GM23338 (cell line): Measurements from ENCODE around the gene CWC27. TPM values are rescaled to one million over a fixed set of nuclear protein-coding genes. Genes with fewer than 3 reads are reported as not detected.

Source experiments
- ATAC-seq: fragments of 200-7000 bp; cut with Tn5 transposase; 3 replicates; pipeline ENCODE4 v1.9.1; 2020
- DNase-seq: peaks from one replicate; pipeline ENCODE4 v3.0.0-alpha.2; 2015; ENCODE audit warnings: low spot score
- H2AFZ ChIP-seq: fragments of 200-600 bp; sonication (generic); 2 replicates; pipeline ENCODE4 v1.8.0; 2016; ENCODE audit warnings: antibody characterized with exemption, mild to moderate bottlenecking, moderate library complexity
- H3F3A ChIP-seq: fragments of 200-600 bp; sonication (generic); replicated peaks from 2 replicates; pipeline ENCODE4 v1.8.0; 2017; ENCODE audit warnings: antibody characterized with exemption, mixed run types, low read depth
- H3K27ac ChIP-seq: fragments of 200-600 bp; sonication (generic); 2 replicates; pipeline ENCODE4 v1.6.1; 2016; ENCODE audit warnings: low read depth
- H3K27me3 ChIP-seq: fragments of 200-600 bp; sonication (generic); 2 replicates; pipeline ENCODE4 v1.8.0; 2016; ENCODE audit warnings: mild to moderate bottlenecking, mixed run types, moderate library complexity; ENCODE audit not compliant: insufficient read depth
- H3K36me3 ChIP-seq: fragments of 200-600 bp; sonication (generic); 2 replicates; pipeline ENCODE4 v1.8.0; 2016; ENCODE audit warnings: mild to moderate bottlenecking; ENCODE audit not compliant: insufficient read depth
- H3K4me1 ChIP-seq: fragments of 200-600 bp; sonication (generic); 2 replicates; pipeline ENCODE4 v1.8.0; 2016; ENCODE audit warnings: mild to moderate bottlenecking, moderate library complexity; ENCODE audit not compliant: insufficient read depth
- H3K4me2 ChIP-seq: fragments of 200-600 bp; sonication (generic); 2 replicates; pipeline ENCODE4 v1.7.1; 2017; ENCODE audit warnings: mixed run types
- H3K4me3 ChIP-seq: fragments of 200-600 bp; sonication (generic); 2 replicates; pipeline ENCODE4 v1.6.1; 2016; ENCODE audit warnings: mixed run types
- H3K79me2 ChIP-seq: fragments of 200-600 bp; sonication (generic); replicated peaks from 2 replicates; pipeline ENCODE4 v1.8.0; 2017; ENCODE audit warnings: mild to moderate bottlenecking; ENCODE audit not compliant: insufficient read depth
- H3K9me2 ChIP-seq: fragments of 200-600 bp; sonication (generic); 2 replicates; pipeline ENCODE4 v1.8.0; 2017; ENCODE audit not compliant: insufficient read depth
- H4K20me1 ChIP-seq: fragments of 200-600 bp; sonication (generic); replicated peaks from 2 replicates; pipeline ENCODE4 v1.8.0; 2017; ENCODE audit warnings: mild to moderate bottlenecking; ENCODE audit not compliant: insufficient read depth
- H3K27ac Mint-ChIP-seq: 2 replicates; pipeline ENCODE4 v1.8.0; 2020; ENCODE audit warnings: inconsistent platforms, mild to moderate bottlenecking, moderate library complexity, mixed read lengths
- H3K27me3 Mint-ChIP-seq: 3 replicates; pipeline ENCODE4 v1.8.0; 2022; ENCODE audit warnings: low read depth, mild to moderate bottlenecking, moderate library complexity, mixed read lengths, inconsistent platforms; ENCODE audit not compliant: insufficient read depth, poor library complexity
- H3K36me3 Mint-ChIP-seq: 3 replicates; pipeline ENCODE4 v1.8.0; 2021; ENCODE audit warnings: low read depth, mild to moderate bottlenecking, inconsistent platforms, moderate library complexity, mixed read lengths
- H3K4me1 Mint-ChIP-seq: 3 replicates; pipeline ENCODE4 v1.8.0; 2020; ENCODE audit warnings: mild to moderate bottlenecking, inconsistent platforms, mixed read lengths
- H3K4me3 Mint-ChIP-seq: 3 replicates; pipeline ENCODE4 v1.8.0; 2021; ENCODE audit warnings: moderate library complexity, mild to moderate bottlenecking, inconsistent platforms, mixed read lengths
- H3K9me3 Mint-ChIP-seq: 3 replicates; pipeline ENCODE4 v1.8.0; 2020; ENCODE audit warnings: moderate library complexity, mild to moderate bottlenecking, inconsistent platforms, mixed read lengths
- CREB1 ChIP-seq: fragments of 250-450 bp; sonication (Bioruptor Pico); IDR thresholded peaks from 2 replicates; pipeline ENCODE4 v1.5.0; 2020; ENCODE audit warnings: low read depth, mild to moderate bottlenecking, moderate library complexity
- CTCF ChIP-seq, 2 experiments: fragments of 200-600 bp in 1 of 2; sonication (generic) in 1 of 2; conservative IDR thresholded peaks; 2 replicates each; pipeline versions ENCODE4 v1.5.1 to v1.6.1; 2016 to 2017; ENCODE audit warnings: antibody characterized with exemption in 2 of 2, low read depth in 2 of 2, mild to moderate bottlenecking in 2 of 2, moderate library complexity in 1 of 2
- ETS1 ChIP-seq: IDR thresholded peaks from 2 replicates; pipeline ENCODE4 v1.6.1; 2016; ENCODE audit warnings: antibody characterized with exemption
- EZH2 ChIP-seq: fragments of 200-600 bp; sonication (generic); IDR thresholded peaks from one replicate; pipeline ENCODE4 v1.8.0; 2017; ENCODE audit warnings: antibody characterized with exemption, mild to moderate bottlenecking, low read depth; ENCODE audit not compliant: unreplicated experiment
- EZH2phosphoT487 ChIP-seq: fragments of 200-600 bp; sonication (generic); IDR thresholded peaks from one replicate; pipeline ENCODE4 v1.8.1; 2018; ENCODE audit warnings: antibody characterized with exemption; ENCODE audit not compliant: unreplicated experiment
- JUNB ChIP-seq: IDR thresholded peaks from one replicate; pipeline ENCODE4 v1.6.1; 2016; ENCODE audit warnings: antibody characterized with exemption; ENCODE audit not compliant: unreplicated experiment
- NANOG ChIP-seq: IDR thresholded peaks from 2 replicates; pipeline ENCODE4 v1.6.1; 2016; ENCODE audit warnings: antibody characterized with exemption, borderline replicate concordance
- POLR2AphosphoS5 ChIP-seq: IDR thresholded peaks from 2 replicates; pipeline ENCODE4 v1.6.1; 2016; ENCODE audit warnings: antibody characterized with exemption, low read depth
- STAT1 ChIP-seq: IDR thresholded peaks from one replicate; pipeline ENCODE4 v1.6.1; 2016; ENCODE audit warnings: antibody characterized with exemption; ENCODE audit not compliant: unreplicated experiment
- ZNF114 ChIP-seq: fragments of 250-450 bp; sonication (Bioruptor Pico); IDR thresholded peaks from 2 replicates; pipeline ENCODE4 v1.5.0; 2020; ENCODE audit warnings: mild to moderate bottlenecking, moderate library complexity
- ZNF331 ChIP-seq: fragments of 250-450 bp; sonication (Bioruptor Pico); IDR thresholded peaks from 2 replicates; pipeline ENCODE4 v1.5.0; 2020; ENCODE audit warnings: low read depth, mild to moderate bottlenecking, moderate library complexity
- polyA plus RNA-seq: library from polyadenylated mRNA; unstranded; fragments of >200 nt; fragmentation: Nextera tagmentation; extraction: Ambion mirVana; gene quantifications from 2 replicates; pipeline ENCODE4 v1.2.1, GENCODE V29; 2016
- total RNA-seq: library from RNA; depleted of rRNA; stranded (reverse); fragments of >200 nt; shearing (Covaris generic); gene quantifications from 2 replicates; pipeline ENCODE4 v1.2.3, GENCODE V29; 2014
- TF ChIP-seq, protein P1 (sequence below): fragments of 250-450 bp; sonication (Bioruptor Pico); IDR thresholded peaks from 2 replicates; pipeline ENCODE4 v1.5.0; 2020; ENCODE audit warnings: mild to moderate bottlenecking, moderate library complexity
- TF ChIP-seq, protein P2 (sequence below): IDR thresholded peaks from one replicate; pipeline ENCODE4 v1.6.1; 2018; ENCODE audit warnings: antibody characterized with exemption; ENCODE audit not compliant: unreplicated experiment

CWC27 gene
- total and polyA plus RNA-seq, 2 experiments from 2014 or later, result 27.7 to 115 TPM

- Mint-ChIP-seq H3K4me3 (no peak overlapping the region), H3K4me1 (no peaks in the 10 kb centered on the region), H3K27ac (no peak overlapping the region), H3K27me3 (no peaks in the 10 kb centered on the region), H3K9me3 (no peaks in the 10 kb centered on the region), H3K36me3 (peaks cover 11% of the 10 kb centered on the region)
- Histone ChIP-seq H3K9me2 (no peaks in the 10 kb centered on the region), H3K27ac (no peak overlapping the region), H2AFZ (no peak overlapping the region), H3K4me3 (no peak overlapping the region), H3K27me3 (no peaks in the 10 kb centered on the region), H4K20me1 (no peaks in the 10 kb centered on the region), H3K36me3 (no peaks in the 10 kb centered on the region; the same call in 1 of the 2 replicates), H3K4me1 (no peaks in the 10 kb centered on the region), H3F3A (no peaks in the 10 kb centered on the region), H3K79me2 (no peaks in the 10 kb centered on the region), H3K4me2 (no peak overlapping the region)
- DNase-seq (no peak), ATAC-seq (no peak)
- no peak for TF ChIP-seq EZH2
- TF ChIP-seq, protein P1, sequence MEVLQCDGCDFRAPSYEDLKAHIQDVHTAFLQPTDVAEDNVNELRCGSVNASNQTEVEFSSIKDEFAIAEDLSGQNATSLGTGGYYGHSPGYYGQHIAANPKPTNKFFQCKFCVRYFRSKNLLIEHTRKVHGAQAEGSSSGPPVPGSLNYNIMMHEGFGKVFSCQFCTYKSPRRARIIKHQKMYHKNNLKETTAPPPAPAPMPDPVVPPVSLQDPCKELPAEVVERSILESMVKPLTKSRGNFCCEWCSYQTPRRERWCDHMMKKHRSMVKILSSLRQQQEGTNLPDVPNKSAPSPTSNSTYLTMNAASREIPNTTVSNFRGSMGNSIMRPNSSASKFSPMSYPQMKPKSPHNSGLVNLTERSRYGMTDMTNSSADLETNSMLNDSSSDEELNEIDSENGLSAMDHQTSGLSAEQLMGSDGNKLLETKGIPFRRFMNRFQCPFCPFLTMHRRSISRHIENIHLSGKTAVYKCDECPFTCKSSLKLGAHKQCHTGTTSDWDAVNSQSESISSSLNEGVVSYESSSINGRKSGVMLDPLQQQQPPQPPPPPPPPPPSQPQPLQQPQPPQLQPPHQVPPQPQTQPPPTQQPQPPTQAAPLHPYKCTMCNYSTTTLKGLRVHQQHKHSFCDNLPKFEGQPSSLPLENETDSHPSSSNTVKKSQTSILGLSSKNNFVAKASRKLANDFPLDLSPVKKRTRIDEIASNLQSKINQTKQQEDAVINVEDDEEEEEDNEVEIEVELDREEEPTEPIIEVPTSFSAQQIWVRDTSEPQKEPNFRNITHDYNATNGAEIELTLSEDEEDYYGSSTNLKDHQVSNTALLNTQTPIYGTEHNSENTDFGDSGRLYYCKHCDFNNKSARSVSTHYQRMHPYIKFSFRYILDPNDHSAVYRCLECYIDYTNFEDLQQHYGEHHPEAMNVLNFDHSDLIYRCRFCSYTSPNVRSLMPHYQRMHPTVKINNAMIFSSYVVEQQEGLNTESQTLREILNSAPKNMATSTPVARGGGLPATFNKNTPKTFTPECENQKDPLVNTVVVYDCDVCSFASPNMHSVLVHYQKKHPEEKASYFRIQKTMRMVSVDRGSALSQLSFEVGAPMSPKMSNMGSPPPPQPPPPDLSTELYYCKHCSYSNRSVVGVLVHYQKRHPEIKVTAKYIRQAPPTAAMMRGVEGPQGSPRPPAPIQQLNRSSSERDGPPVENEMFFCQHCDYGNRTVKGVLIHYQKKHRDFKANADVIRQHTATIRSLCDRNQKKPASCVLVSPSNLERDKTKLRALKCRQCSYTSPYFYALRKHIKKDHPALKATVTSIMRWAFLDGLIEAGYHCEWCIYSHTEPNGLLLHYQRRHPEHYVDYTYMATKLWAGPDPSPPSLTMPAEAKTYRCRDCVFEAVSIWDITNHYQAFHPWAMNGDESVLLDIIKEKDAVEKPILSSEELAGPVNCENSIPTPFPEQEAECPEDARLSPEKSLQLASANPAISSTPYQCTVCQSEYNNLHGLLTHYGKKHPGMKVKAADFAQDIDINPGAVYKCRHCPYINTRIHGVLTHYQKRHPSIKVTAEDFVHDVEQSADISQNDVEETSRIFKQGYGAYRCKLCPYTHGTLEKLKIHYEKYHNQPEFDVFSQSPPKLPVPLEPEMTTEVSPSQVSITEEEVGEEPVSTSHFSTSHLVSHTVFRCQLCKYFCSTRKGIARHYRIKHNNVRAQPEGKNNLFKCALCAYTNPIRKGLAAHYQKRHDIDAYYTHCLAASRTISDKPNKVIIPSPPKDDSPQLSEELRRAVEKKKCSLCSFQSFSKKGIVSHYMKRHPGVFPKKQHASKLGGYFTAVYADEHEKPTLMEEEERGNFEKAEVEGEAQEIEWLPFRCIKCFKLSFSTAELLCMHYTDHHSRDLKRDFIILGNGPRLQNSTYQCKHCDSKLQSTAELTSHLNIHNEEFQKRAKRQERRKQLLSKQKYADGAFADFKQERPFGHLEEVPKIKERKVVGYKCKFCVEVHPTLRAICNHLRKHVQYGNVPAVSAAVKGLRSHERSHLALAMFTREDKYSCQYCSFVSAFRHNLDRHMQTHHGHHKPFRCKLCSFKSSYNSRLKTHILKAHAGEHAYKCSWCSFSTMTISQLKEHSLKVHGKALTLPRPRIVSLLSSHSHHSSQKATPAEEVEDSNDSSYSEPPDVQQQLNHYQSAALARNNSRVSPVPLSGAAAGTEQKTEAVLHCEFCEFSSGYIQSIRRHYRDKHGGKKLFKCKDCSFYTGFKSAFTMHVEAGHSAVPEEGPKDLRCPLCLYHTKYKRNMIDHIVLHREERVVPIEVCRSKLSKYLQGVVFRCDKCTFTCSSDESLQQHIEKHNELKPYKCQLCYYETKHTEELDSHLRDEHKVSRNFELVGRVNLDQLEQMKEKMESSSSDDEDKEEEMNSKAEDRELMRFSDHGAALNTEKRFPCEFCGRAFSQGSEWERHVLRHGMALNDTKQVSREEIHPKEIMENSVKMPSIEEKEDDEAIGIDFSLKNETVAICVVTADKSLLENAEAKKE (CRISPR knock-in tag), result no peak
- no peak for TF ChIP-seq ZNF114 (CRISPR knock-in tag)
- no peak for TF ChIP-seq NANOG
- TF ChIP-seq ETS1, result no peak
- no peak for TF ChIP-seq POLR2AphosphoS5
- TF ChIP-seq JUNB, result no peak
- TF ChIP-seq CTCF (conservative IDR thresholded peaks at IDR 0.05; ENCODE audit: low read depth in 2 of 2), result no peak
- TF ChIP-seq EZH2phosphoT487, result no peak
- TF ChIP-seq STAT1, result no peak
- TF ChIP-seq CREB1 (CRISPR knock-in tag), result no peak
- TF ChIP-seq ZNF331 (CRISPR knock-in tag), result no peak
- TF ChIP-seq, protein P2, sequence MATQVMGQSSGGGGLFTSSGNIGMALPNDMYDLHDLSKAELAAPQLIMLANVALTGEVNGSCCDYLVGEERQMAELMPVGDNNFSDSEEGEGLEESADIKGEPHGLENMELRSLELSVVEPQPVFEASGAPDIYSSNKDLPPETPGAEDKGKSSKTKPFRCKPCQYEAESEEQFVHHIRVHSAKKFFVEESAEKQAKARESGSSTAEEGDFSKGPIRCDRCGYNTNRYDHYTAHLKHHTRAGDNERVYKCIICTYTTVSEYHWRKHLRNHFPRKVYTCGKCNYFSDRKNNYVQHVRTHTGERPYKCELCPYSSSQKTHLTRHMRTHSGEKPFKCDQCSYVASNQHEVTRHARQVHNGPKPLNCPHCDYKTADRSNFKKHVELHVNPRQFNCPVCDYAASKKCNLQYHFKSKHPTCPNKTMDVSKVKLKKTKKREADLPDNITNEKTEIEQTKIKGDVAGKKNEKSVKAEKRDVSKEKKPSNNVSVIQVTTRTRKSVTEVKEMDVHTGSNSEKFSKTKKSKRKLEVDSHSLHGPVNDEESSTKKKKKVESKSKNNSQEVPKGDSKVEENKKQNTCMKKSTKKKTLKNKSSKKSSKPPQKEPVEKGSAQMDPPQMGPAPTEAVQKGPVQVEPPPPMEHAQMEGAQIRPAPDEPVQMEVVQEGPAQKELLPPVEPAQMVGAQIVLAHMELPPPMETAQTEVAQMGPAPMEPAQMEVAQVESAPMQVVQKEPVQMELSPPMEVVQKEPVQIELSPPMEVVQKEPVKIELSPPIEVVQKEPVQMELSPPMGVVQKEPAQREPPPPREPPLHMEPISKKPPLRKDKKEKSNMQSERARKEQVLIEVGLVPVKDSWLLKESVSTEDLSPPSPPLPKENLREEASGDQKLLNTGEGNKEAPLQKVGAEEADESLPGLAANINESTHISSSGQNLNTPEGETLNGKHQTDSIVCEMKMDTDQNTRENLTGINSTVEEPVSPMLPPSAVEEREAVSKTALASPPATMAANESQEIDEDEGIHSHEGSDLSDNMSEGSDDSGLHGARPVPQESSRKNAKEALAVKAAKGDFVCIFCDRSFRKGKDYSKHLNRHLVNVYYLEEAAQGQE, result no peak
Observed at GRCh38 chr5:64786372-64786771, 17.6 kb downstream of the CWC27 start.
